Stimulated activated CD4-positive, alpha-beta T cell treated with anti-CD3 and anti-CD28 coated beads, Interleukin-15, amount 100 ng/mL, for 24 hours (primary cell): ENCODE measurements around the gene CCDC192.
A peak's percentile ranks its signal among the peaks of the same experiment; 100 is the strongest.

ENCODE experiments used
- DNase-seq: peaks from one replicate; pipeline ENCODE4 v3.0.0-alpha.2; 2020

CCDC192 gene

GRCh38 chr5:127892467-127893207 lies 189.4 kb downstream of the CCDC192 start:
- no peak for DNase-seq

DNA sequence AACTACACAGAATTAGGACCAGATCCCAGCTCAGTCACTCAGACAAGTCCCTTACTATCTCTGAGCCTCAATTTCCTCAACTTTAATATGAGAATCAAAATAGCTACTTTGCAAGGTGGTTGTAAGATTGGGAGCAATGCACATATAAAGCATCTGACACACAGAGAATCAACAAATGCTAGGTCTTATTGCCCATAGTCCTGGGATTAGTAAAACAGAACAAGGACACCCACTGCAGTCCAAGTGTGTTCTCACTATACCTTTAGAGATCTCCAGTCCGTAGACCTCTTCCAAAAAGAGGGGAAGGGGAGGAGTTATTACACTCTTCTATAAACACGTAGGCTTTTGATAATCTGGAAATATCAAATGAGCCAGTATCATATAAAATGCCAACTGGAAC lies 190.0 kb downstream of the CCDC192 start:
- DNase-seq, result no peak

GRCh38 chr5:127894461-127894860 lies 191.3 kb downstream of the CCDC192 start:
- no peak for DNase-seq

DNA sequence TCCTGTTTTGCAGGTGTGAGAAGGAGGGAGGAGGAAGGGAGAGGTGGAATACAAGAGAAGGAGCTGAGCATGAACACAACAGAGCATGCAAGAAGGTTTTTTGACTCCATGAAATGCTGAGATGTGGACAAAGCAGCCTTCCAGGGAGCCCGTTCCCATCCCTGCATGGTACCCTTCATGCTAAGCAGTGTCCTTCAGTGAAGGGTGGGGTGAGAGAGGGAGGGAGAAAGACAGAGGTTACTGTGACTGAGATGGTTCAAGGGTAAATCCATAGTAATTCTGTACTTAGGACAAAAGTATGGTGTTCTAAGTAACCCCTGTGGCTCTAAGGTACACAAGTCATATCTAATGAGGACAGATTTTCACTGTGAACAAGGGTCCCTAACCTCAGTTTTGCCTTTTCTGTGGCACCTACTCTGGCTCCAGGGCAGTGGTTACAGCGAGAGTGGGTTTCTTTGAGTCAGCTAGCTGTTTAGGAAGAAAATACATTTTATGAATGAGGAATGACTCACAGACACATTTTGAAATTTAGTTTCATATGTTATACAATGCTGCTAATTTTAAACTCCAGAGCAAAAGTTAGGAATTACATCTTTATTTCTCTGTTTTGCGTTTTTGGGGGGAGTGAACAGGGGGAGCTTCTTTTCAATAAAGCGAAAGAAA lies 195.5 kb downstream of the CCDC192 start:
- DNase-seq, result peak; percentile 20

- no peak for DNase-seq
These were observed 196.0 kb downstream of the CCDC192 start for GRCh38 chr5:127899214-127899610.

- DNase-seq, result no peak
These were observed 203.5 kb downstream of the CCDC192 start for GRCh38 chr5:127906562-127907204.

GRCh38 chr5:127907907-127908306 lies 204.7 kb downstream of the CCDC192 start:
- DNase-seq, result no peak

- no peak for DNase-seq
These were observed 205.9 kb downstream of the CCDC192 start for GRCh38 chr5:127909066-127909465.

GRCh38 chr5:127909821-127910220 lies 206.6 kb downstream of the CCDC192 start:
- no peak for DNase-seq

GRCh38 chr5:127910307-127910956 lies 207.2 kb downstream of the CCDC192 start:
- no peak for DNase-seq

- no peak for DNase-seq
These were observed 208.4 kb downstream of the CCDC192 start for GRCh38 chr5:127911619-127912018.

- DNase-seq, result no peak
These were observed 209.2 kb downstream of the CCDC192 start for GRCh38 chr5:127912411-127912810.

- DNase-seq, result no peak
These were observed 213.8 kb downstream of the CCDC192 start for GRCh38 chr5:127916885-127917573.

GRCh38 chr5:127919006-127919796 lies 216.0 kb downstream of the CCDC192 start:
- DNase-seq, result no peak

- no peak for DNase-seq
These were observed 216.6 kb downstream of the CCDC192 start for GRCh38 chr5:127919818-127920217.

DNA sequence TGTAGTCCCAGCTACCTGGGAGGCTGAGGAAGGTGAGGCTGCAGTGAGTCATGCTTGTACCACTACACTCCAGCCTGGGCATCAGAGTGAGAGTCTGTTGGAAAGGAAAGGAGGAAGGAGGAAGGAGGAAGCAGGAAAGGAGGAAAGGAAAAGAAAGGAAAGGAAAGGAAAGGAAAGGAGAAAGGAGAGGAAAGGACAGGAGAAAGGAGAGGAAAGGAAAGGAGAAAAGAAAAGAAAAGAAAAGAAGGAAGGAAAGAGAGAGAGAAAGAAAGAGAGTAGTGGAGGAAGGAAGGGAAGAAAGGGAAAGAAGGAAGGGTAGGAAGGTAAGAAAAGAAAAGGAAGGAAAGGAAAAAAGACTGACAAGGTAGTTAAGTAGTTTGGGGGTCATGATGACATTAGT lies 217.7 kb downstream of the CCDC192 start:
- no peak for DNase-seq

DNA sequence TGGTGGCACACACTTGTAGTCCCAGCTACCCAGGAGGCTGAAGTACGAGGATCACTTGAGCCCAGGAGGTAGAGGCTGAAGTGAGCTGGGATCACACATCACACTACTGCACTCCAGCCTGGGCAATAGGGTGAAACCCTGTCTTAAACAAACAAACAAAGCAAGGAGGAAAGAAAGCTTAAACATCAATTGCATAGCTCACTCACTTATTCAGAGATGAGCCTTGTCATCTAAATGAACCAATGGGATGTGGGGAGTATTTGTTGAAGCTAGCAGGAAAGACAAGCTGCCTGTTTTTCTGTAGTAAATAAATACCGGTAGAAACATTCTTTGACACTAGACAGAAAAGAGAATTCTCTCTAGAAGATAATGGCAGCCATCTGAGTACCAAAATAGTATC lies 219.4 kb downstream of the CCDC192 start:
- no peak for DNase-seq

GRCh38 chr5:127923804-127924570 lies 220.8 kb downstream of the CCDC192 start:
- no peak for DNase-seq

- no peak for DNase-seq
These were observed 221.4 kb downstream of the CCDC192 start for GRCh38 chr5:127924606-127925005.

GRCh38 chr5:127925916-127926315 lies 222.7 kb downstream of the CCDC192 start:
- no peak for DNase-seq

GRCh38 chr5:127926974-127927373 lies 223.8 kb downstream of the CCDC192 start:
- no peak for DNase-seq
